ENCODE measurements around the gene SLC9A7.
A peak's percentile ranks its signal among the peaks of the same experiment; 100 is the strongest.
"Not testable (repeated sequence)": the region's sequence is repeated elsewhere in the genome, so short reads cannot be mapped to it uniquely, and the experiment has no call there.

SLC9A7 gene

GRCh38 chrX:46754036-46754435, 4.9 kb downstream of the SLC9A7 start:
- no peak for DNase-seq (ENCODE audit: low spot score)

DNA sequence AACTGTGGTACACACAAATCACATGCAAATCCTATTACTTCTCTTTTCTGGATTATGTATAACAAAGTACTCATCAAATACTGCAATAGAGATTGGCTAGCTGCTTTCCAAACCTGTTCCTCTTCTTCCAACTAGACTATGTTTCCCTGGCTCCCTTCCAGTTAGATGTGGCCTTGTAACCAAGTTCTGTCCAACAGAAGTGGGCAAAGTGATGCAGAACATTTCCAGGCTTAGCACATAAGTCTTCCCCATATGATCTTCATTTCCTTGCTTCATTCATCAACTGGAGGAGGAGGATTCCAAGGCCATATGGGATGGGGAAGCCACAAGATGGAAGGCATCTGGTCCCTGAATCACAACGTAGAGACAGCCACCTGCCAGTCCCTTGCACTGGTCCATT, 8.0 kb downstream of the SLC9A7 start:
- DNase-seq (ENCODE audit: low spot score) = no peak

GRCh38 chrX:46744009-46744408, 14.9 kb downstream of the SLC9A7 start:
- no peak for DNase-seq (ENCODE audit: low spot score)

DNA sequence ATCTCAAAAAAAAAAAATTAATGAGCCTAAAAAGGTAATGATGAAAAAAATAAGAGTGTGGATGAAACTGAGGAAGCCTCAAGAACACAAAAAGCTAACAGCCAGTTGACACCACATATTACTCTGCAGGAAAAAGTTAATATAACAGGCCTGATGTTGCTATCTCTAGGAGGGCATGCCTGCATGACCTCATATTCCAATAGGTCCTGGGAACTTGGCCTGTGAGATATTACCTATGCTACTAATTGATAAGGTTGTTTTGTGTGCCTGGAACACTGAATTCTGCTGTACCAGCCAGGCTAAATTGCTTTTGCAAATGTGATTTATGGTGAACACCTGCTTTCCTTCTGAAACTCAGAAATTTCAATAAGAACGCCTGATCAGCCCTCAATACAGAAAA, 15.9 kb downstream of the SLC9A7 start:
- no peak for DNase-seq (ENCODE audit: low spot score)

DNA sequence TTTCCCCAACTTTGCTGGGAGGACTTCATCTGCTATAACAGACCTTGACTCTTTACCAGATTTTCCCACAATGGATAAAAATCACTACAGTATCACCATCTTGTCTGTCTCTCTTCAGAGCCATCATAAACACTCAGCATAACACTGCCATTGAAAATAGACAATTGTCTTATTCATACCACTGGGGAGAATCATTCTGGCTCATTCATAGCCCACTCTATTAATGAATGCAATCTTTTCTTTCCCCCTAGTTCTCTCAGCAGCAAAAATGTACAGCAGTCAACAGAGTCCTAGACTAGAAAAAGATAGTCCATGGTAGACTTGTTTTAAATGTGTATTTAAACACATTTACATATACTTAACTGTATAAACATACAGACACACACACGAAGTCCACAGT, 19.2 kb downstream of the SLC9A7 start:
- DNase-seq (ENCODE audit: low spot score) = no peak

DNA sequence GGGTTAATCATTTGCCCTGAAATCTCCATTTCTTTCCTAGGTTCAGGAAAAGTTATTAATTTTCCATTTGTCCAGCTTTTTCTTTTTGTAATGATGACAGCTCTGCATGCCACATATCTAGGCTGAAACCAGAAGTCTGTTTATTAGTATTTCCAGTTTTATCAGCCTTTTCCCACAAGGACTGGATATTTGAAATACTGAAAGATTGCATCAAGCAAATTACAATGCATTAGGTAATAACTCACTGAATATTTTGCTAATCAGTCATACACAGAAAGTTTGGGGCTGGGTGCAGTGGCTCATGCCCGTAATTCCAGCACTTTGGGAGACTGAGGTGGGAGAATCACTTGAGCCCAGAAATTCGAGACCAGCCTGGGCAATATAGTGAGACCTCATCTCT, 21.5 kb downstream of the SLC9A7 start:
- peak; percentile 21 for DNase-seq (ENCODE audit: low spot score)

DNA sequence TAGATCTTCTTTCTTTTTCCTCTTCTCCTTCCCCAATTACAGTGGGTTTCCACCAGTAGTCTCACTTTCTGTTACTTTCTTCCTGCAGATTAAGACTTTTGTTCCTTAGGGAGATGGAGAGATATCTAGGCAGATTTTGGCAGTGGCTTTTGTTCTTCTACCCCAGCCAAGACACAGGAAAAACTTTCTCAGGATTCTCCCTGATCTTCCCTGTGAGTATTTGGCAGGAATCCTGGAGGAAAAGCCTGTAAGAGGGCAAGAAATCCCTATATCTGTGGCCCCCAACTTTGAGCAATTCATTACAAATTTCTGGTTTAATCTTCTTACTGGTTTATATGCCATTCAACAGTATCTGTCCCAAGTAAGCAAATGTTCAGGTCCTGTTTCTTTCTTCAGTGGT, 21.9 kb downstream of the SLC9A7 start:
- DNase-seq (ENCODE audit: low spot score) = no peak

GRCh38 chrX:46735622-46736021, 23.3 kb downstream of the SLC9A7 start:
- no peak for DNase-seq (ENCODE audit: low spot score)

DNA sequence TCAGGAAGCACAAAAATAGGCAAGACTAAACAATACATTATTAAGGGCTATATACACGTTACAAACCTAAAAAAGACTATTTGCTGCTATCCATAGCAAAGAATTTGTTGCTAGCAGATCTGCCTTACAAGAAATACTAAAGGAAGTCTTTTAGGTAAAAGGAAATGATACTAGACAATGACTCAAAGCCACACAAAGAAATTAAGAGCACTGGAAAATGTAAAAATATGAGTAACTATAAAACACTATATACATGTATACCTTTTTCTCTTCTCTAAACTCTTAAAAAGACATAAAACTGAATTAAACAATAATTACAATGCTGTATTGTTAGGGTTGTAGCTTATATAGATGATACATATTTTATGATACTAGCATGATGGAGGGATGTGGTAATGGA, 25.7 kb downstream of the SLC9A7 start:
- DNase-seq (ENCODE audit: low spot score) = no peak

DNA sequence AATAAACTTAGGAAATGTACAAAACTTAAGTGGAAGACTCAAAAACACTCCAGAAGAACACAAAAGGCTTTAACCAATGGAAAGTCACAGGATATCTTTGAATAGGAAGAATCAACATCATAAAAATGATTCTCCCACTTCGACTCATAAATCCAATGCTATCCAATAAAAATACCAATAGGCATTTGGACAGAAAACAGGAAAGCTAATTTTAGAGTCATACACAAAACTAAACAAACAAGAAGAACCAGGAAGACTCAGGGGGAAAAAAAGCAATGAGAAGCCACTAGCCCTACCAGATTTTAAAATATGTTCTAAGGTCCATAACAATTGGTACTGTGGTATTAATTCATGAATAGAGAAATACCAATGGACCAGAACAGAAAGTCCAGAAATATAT, 28.2 kb downstream of the SLC9A7 start:
- no peak for DNase-seq (ENCODE audit: low spot score)

GRCh38 chrX:46727441-46727840, 31.5 kb downstream of the SLC9A7 start:
- DNase-seq (ENCODE audit: low spot score) = no peak

GRCh38 chrX:46723569-46723927, 35.4 kb downstream of the SLC9A7 start:
- not testable (repeated sequence) for DNase-seq (ENCODE audit: low spot score)

DNA sequence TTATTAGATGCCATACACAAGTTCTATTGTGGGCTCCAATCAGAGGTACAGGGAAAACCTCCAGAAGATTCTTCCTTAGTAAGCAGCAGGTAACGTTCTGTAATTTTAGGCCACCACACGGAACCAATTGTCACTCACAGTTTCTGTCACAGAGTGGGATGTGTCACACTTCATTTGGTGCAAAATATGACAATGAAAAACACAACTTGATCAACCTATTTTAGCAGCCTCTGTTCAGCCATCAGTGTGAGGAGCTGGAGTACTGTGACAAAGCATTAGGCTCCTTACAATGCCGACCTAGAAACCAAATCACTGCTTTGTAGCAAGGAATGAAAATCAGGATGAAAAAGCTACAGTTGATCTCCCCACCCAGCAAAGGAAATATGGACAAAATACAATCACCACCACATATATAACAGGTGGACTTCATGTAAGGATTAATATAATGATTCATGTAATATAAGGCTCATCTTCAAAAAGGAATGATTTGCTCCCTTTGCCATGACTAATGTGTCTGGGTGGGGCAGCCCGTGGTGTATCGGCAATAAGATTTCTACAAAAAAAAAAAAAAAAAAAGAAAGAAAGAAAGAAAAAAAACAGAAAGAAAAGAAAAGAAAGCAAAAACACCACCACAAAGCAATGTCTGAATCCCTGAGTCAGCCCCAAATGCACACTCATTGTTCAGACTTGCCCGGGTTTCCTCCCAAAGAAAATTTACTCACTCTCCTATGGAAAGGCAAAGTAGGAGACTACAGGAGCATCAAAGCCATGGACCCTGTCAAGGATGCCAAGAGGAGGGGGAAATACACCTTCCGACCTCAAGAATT, 36.0 kb downstream of the SLC9A7 start:
- peak; percentile 28 for DNase-seq (ENCODE audit: low spot score)

DNA sequence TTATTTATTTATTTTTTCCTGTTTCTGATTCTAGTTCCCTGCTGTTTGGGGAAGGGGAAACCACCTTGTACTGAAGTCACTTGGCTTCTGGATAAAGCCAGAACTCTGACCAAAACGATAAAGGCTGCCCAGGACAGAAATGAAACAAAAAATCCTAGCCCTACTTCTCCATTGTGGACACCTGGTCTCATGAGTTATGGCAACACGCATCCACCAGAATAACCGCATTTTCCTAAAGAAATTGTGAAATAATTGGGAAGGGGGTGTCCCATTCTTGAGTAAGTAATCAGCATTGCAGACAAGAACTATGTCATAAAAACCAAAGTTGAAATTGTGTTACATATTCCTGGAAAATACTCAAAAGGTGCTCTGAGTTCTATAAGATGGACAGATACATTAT, 42.1 kb downstream of the SLC9A7 start:
- DNase-seq (ENCODE audit: low spot score) = no peak

- no peak for DNase-seq (ENCODE audit: low spot score)
These were observed 42.9 kb downstream of the SLC9A7 start for GRCh38 chrX:46715997-46716396.

DNA sequence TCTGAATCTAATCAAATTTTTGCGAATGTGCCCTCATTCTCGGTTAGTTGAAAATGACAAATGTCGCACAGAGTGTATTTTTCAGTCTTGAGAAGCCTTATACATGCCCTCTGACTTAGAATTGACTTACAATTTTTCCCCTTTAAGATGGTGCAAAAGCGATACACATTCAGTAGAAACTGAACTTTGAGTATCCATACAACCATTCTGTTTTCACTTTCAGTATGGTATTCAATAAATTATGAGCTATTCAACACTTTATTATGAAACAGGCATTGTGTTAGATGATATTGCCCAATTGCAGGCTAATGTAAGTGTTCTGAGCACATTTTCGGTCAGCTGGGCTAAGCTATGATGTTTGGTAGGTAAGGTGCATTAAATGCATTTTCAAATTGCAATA, 43.4 kb downstream of the SLC9A7 start:
- DNase-seq (ENCODE audit: low spot score) = no peak

DNA sequence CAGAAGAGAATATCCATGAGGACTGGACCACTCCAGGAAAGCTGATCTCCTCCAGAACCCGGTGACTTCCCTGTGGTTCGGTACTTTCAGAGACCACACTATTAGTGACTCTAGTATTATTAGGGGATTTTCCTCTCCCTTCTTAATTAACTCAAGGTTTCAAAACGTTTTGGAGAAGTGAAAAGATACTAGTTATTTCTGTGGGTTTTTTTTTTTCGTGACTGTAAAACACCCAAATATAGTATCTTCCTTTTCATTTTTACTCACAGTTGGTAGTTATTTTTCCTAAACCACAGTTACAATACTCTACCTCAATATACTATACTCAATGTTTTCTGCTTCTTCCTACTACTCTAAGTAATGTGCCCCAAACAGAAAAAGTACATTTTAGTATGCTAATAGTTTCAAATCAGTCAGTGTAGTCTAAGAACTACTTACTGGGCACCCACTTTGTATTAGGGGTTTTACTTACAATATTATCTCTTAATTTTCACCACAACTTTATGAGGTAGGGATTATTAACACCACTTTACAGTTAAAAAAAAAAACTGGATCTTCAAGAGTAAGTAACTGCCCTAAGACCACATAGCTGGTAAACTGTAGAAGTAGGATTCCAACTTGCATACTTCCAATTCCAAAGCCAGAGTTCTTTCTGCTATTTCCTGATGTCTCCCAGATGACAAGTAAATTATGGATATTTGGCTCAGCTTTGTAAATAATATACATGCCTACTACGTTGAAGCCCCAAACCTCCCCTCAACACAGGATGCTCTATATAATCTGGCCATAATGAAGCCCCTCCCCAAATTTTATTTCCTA, 45.0 kb downstream of the SLC9A7 start:
- DNase-seq (ENCODE audit: low spot score) = peak; percentile 27

- DNase-seq (ENCODE audit: low spot score) = no peak
These were observed 46.2 kb downstream of the SLC9A7 start for GRCh38 chrX:46712764-46713163.

DNA sequence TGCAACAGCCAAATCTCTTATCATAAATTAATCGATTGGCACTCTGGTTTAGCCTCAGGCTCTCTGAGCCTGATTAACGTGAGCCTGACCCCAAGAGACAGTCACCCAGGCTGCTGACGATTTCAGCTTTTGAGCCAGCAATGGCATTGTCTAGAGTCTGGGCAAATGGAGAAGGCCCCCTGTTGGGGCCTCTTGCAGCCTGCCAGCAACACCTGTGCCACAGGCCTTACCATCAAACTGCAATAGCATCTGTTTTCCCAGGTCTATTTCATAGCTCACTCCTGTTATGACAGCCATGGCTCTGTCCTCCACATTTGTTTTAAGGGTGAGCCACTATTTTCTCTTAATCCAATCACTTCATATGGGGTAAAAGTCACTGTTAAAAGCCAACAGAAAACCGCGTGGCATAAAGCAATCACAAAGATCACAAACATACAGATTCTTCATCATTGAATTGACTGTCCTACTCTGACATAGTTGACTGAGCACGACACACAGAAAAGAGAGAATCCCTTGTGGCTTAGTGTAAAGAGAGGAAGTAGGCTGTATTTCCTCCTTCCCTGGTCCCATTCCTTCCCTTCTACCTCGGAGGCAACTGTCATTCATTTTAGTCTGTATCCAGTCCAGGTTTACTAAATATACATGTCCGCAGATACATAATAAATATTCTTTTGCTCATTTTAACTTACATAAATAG, 47.8 kb downstream of the SLC9A7 start:
- DNase-seq (ENCODE audit: low spot score) = no peak

- DNase-seq (ENCODE audit: low spot score) = peak; percentile 9
These were observed 48.5 kb downstream of the SLC9A7 start for GRCh38 chrX:46710425-46710824.

DNA sequence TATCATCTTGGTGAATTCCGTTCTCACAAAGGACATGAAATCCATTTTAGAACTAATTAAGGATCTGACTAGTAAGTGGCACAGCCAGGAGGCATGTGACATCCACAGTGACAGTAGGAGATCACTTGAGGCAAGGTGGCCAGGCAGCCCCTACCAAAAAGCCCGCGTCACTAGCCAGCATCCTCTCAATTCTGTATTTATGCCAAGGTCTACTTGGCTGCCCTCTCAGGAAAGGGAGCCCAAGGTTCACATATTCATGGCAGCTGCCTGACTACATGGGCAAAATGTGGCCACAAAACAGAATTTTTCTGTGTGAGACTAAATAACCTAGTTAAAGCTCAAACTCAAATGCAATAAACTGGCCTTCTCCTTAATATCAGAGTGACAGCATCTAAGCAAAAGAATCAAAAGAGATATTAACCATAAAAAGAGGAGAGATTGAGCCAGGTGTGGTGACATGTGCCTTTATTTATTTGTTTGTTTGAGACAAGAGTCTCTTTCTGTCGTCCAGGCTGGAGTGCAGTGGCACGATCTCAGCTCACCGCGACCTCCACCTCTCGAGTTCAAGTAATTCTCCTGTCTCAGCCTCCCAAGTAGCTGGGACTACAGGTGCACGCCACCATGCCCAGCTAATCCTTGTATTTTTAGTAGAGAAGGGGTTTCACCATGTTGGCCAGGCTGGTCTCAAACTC, 51.5 kb downstream of the SLC9A7 start:
- no peak for DNase-seq (ENCODE audit: low spot score)

DNA sequence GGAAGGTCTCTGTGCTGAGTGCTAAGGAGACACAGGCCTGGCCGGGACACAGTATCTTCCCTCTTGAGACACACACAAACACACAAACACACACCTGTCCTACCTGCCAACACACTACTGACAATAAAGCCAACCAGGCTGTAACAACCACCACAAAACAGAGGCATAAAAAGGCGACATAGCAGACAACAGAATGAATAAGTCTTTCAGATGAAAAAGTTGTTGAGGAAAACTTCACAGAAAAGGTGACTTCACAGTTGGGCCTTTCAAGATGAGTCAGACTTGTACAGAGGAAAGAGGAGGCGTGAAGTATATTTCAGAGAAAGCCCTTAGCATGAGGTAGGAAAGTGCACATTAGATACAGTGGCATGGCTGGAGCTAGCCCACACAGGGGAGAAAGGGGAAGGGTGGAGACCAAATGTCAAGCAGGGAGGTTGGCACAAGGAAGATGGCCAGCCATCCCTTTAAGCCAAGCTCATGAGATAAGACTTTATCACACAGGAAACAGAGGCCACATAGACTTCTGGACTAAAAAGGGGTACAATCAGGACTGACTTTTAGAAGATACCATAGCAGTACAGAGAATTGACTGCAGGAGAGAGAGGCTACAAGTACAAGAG, 54.0 kb downstream of the SLC9A7 start:
- no peak for DNase-seq (ENCODE audit: low spot score)

Measured in AG08395 (cell line).